ENCODE measurements around the gene ITGBL1.

The ITGBL1 gene

DNA sequence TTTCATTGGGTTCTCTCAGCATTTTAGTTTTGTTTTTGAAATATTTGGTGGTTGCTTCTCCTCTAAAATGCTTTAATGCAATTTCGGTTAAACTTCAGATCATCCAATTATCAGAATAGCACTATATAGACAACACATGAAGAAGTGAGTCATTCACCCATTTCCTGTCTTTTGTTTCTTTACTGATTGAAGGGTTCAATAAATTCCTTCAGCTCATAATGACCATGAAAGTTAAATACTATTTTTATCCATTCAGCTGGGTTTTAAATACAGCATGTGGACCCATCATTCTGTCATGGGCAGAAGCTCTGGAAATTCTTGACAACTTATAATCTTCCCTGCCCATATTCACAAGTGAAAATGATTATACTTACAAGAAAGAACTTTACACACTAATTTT, 187.2 kb downstream of the ITGBL1 start:
- no peak for DNase-seq

GRCh38 chr13:101640788-101641400, 188.4 kb downstream of the ITGBL1 start:
- no peak for DNase-seq

DNA sequence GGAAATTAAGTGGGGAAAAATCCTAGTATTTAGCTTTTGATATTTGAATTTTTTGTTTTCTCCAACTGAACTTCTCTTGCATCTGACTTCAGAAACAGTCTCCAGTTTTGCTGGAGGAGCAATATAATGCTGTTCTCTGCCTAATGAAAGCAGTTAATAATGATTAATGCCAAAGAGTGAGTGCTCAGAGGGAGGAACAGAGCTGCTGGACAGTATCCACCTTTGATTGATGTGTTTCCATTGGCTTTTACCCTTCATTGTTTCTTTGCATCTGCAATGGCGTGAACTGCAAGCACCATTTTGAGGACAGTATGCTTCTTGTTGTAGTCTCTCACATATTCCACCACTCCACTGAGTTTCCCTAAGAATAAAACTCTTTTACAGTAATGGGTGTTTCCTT, 193.4 kb downstream of the ITGBL1 start:
- DNase-seq: no peak

DNA sequence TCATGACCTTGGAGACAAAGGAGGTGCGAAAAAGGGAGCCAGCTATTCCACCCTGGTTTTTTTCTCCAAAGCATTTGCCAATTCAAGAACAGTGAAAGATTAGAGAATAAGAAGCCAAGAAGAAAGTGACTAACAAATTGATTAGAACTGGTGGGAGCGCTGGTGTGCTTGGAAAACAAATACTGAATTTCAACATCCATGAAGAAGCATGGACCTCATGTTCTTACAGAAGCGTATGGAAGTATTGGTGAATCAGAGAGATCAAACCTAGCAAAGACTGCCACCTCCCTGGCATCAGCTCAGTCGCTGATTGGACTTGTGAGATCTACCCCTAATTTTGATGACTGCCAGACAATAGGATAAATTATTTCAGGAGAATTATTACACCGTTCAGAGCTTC, 195.3 kb downstream of the ITGBL1 start:
- no peak for DNase-seq

DNA sequence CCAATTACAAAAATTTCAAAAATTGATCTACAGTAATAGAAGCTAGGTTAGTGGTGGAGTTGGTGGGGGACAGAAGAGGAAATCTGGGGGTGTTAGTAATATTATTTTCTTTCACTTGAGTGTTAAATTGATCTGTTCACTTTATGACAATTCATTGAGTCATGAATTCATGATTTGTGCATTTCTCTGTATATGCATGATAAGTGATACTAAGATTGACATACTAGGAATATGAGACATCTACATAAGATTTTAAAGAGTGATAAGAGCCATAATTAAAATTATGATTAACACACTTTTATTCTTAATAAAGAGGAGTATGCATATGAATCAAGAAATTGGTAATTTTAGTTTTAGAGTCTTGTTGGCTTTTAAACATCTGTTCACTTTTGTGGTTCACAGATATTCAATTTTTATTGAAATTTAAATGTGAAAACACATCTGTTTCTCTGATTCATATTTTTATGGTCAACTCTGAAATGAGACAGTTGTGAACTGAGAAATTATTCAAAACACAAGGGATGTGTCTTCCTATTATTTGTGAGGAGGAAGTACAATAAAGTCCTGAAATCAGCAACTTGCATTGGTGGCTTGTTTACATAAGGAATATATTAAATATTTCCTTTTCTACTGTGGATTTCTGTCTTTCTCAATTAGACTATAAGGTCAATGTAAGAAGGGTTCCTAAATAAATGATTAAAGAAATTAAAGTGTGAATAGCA, 196.5 kb downstream of the ITGBL1 start:
- DNase-seq: no peak

DNA sequence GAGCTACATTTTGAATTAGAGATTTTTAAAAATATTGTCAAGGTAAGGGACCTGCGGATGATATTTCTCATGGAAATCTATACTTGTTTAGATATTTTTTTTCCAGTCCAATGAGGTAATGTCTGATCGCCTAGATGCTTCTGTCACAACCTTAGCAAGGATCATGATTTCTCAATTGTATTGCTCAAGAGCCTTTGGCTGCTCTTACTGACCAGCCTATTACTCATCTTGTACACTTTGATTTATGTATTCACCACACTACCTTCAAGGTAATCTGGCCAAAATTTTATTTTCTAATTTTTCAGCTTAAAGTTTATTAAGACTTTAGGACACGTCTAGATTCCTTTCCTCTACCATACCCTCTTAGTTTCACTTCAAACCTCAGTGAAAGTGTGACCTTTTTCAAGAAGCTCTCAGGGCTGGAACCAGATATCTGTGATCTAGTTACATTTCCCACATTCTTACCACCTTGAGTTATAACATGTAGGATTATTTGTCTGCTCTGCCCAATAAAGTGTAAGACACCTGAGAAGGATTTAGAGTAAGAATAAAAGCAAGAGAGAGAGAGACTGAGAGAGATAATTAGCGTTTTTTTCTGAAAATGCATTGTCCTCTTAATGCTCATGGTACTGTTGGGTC, 197.1 kb downstream of the ITGBL1 start:
- no peak for DNase-seq

DNA sequence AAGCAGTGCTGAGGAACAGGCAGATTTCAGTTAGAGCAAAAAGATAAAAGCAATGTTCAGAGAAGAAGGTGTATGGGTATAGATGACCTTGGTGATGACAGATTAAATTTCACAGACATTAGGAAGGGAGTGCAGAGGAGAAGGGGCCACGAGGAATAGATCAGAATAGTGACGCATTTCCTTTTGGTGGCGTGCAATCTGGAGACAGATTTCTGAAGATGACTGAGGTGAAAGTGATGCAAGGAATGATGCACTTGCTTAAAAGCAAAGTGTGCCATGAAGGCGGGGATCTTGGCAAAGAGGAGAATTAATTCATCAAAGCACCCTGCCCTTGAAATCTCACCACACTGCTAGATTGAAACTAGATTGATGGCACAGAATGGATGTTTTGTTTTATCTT, 202.4 kb downstream of the ITGBL1 start:
- DNase-seq: no peak

DNA sequence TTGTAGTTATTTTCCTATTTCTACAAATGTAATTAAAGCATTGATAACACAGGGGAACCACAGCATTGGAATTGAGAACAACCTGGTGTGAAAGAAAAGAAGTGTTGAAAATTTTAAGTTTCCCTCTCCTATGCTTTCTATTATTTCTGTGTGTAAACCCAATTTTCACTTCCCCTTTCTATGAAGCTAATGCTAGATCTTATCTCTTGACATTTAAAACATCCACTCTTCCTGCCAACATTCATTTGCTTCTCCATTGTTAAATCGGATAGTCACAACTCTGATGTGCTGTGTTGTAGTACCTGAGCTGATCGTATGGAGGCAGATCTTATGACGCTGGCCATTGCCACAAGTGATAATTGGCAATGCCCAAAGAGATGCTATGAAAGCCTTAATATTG, 203.0 kb downstream of the ITGBL1 start:
- DNase-seq: no peak

DNA sequence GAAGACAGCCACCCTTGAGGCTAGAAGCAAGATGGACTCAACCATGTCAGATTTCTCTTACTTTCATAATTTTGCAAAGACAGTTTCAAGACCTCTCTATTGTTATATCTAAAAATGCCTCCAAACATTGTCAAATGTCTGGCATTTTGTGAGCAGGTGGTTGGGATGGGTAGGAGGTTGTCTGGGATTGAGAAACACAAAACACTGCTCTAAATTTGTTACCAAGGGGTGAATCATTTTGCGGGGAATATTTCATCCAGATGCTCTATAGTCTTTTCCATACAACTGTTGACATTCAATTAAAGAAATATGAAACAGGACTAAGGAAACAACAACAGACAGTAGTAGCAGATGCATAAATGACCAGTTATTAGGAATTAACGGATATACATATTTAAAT, 208.2 kb downstream of the ITGBL1 start:
- DNase-seq: no peak

DNA sequence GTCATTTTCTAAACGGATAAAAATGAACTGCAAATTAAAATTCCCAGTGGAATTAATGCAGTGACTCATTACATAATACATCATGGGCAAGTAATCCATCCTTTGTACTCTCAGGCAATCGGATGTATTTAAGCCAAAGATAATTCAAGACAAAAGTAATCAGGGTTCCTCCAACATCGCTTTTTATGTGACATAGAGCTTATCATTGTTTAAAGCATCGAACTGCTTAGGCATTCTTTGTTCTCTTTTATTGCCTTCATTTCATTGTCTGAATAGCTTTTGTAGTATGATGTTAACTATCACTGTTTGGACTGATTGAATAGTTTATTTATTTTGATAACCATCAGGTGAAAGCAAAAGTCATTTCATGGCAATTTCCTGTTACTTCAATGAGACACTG, 209.4 kb downstream of the ITGBL1 start:
- no peak for DNase-seq

DNA sequence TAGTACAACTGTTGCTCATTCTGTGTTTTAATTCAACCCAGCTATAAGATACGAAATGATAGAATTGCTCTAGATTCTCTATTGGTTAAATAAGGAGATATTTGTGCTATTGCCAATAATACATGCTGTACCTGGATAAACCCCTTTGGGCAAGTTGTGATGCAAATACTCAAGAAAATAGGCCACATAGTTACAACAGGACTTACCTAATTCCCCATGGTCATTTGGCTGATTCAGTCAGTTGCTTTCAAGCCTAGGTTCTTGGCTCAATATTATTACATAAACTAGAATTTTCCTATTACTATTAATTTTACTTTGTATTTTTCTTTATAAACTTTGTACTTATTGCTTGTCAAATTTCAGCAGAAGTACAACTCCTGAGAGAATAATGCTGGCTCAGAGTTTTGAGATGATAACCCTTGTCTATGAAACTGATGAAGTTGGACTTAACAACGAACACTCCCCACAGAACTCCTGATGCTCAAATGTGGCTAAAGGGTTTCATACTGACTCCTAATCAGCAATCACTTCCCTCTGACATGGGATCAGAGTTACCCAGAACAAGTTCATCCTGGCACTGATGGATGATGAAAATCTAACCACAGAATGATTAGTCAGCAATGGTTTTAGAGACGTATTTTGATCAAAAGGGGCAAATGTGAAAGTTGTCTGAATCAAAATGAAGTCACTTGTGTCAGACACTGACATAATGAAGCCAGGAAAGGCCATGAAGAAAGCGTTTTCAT, 221.1 kb downstream of the ITGBL1 start:
- DNase-seq: no peak

DNA sequence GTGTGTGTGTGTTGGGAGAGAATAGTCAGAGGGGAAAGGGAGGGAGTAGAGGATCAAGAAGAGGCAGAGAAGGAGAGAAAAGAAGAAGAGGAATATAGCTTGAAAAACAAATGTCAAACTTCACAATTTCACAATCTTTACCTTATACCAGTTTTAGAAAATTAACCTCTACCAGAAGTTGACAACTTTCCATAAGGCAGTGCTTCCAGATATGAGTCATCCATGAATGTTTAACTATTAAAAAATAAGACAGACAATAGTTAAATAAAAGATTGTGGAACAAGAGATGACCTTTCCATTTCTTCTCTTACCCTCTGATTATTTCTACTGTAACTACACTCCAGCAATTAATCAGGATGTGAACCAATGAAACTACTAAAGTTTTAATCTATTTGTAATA, 229.4 kb downstream of the ITGBL1 start:
- no peak for DNase-seq

GRCh38 chr13:101686003-101686402, 233.5 kb downstream of the ITGBL1 start:
- no peak for DNase-seq

- DNase-seq: no peak
Measured at GRCh38 chr13:101690871-101691270, 238.4 kb downstream of the ITGBL1 start.

- no peak for DNase-seq
Measured at GRCh38 chr13:101691341-101691860, 238.9 kb downstream of the ITGBL1 start.

DNA sequence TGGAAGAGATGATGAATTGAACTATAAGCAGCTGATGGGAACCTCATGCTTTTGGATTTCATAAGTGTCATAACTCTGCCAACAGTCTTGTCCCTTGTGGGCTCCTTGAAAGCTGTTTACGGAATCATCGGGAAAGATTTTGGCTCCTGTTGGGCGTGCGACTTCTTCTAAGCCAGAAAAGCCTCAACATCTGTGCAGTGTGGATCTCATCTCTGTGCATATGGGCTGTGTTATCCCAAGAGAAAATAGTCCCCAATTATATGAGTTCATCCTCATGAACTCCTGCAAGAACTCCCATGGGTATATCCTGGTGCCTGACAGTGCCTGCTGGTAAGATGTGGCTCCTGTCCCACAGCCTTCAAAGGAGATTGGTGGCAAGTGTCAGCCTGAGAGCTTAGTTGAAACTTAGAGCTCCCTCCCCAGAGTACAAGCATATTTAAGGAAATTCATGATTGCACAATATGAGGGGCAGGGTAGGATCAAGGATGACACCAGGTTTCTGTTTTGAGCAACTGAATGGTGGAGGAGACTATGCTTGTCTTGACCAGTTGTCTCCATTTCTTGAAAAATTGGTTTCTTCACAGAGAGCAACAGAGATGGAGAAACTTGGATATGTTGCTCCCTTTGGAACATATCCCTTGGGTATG, 243.5 kb downstream of the ITGBL1 start:
- DNase-seq: no peak

DNA sequence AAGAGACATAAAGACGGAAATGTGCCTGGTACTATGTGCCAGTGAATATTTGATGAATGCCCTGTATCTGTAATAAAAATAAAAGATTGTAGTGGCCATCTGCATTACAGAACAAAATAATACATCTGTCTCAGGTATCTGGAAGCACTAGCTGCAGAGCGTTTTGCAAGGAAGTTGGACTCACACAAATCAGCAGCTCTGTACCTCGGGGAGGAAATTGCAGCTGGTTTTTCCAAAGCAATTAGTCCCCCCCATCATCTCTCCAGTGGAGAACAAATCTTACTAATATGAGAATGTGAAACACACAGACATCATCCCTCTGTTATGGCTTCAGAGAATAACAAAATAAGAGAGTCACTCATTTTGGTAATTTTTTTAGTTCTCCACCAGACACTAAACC, 245.3 kb downstream of the ITGBL1 start:
- DNase-seq: no peak

DNA sequence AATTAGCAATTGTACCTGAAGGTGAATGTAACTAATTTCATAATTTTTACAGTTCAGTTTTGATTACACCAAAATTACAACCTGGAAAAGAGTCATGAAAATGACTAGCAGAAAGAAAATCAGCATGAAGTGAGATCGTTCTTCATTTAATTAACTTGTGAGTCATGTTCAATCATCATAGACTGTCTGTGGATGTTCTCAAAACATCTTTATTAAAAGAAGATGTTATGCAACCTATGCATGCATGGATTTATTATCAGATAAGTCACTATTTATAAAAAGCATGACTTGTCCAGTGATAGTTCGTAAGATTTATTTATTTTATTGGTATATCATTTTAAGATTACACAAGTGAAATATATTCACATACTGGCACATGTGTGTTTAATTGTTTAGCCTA, 245.9 kb downstream of the ITGBL1 start:
- no peak for DNase-seq

DNA sequence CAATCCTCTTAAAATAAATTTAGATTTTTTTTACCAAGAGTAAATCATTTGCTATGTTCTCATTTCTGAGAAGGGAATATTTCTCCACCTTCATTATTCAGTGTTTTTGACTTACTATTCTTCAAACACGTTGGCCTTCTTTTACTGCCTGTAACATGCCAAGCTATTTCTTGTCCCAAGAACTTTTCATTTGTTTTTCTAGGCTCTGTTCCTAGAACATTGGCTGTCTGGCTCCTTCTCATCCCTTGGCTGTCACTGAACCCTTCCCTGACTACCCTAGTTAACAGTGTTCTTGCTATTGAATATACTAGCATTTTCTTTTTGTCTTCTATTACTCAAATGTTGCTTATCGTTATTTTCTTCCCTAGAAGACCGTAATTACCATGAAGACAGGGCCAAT, 248.1 kb downstream of the ITGBL1 start:
- DNase-seq: no peak

- no peak for DNase-seq
Measured at GRCh38 chr13:101703081-101703480, 250.6 kb downstream of the ITGBL1 start.

- no peak for DNase-seq
Measured at GRCh38 chr13:101703838-101704237, 251.4 kb downstream of the ITGBL1 start.

DNA sequence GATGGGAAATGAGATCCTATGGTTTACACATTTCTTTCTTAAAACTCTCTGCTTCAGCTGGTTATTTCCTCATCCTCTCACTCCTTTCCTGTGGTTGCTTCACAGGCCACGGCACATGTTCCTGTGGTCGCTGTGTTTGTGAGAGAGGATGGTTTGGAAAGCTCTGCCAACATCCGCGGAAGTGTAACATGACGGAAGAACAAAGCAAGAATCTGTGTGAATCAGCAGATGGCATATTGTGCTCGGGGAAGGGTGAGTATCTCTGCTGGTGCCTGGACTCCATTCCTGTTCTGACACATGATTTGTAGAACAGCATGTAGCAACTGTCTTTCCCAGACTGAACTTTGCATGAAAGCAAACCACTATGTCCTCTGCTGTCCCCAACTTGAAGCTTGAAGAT, 254.2 kb downstream of the ITGBL1 start:
- DNase-seq: no peak

DNA sequence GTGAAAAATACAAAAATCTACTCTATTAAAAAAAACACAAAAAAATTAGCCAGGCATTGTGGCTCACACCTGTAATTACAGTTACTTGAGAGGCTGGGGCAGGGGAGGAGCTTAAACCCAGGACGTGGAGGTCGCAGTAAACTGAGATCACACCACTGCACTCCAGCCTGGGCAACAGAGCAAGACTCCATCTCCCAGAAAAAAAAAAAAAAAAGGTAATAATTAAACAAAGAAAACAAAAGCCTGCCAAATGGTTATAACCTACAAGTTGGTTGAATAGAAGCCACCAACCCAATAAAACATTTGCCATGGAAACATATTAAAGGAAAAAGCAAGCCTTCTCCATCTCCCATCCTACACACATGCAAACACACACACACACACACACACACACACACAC, 255.2 kb downstream of the ITGBL1 start:
- DNase-seq: no peak
